PC-9 (cell line): ENCODE measurements around the gene IQSEC3. TPM values are rescaled to one million over a fixed set of nuclear protein-coding genes. Genes with fewer than 3 reads are reported as not detected.

ENCODE experiments used
- BruUV-seq: library from RNA; stranded (reverse); fragments of 400-500 nt; replicated peaks from 2 replicates; lab custom pipeline; 2021; lab: Mats Ljungman, UMichigan
- CTCF ChIA-PET: fragments of 300-600 bp; sonication (Branson Sonifier 250); formaldehyde crosslinking; loops from one replicate; lab custom pipeline; 2022; ENCODE audit warnings: antibody characterized with exemption; lab: Charles Lee
- POLR2A ChIA-PET: fragments of 300-600 bp; sonication (Branson Sonifier 250); formaldehyde crosslinking; loops from one replicate; lab custom pipeline; 2022; ENCODE audit warnings: antibody characterized with exemption; ENCODE audit not compliant: unreplicated experiment; lab: Charles Lee
- DNase-seq, 2 experiments: peaks; one replicate each; pipeline versions ENCODE4 v3.0.0 to v3.0.0-alpha.2; 2015 to 2022; ENCODE audit warnings: mixed read lengths in 1 of 2
- H2AFZ ChIP-seq: fragments of 200-600 bp; sonication (generic); 2 replicates; pipeline ENCODE4 v1.8.1; 2017; ENCODE audit warnings: antibody characterized with exemption
- H3F3A ChIP-seq: fragments of 200-600 bp; sonication (generic); 2 replicates; pipeline ENCODE4 v1.8.1; 2017; ENCODE audit warnings: antibody characterized with exemption, mild to moderate bottlenecking, low read depth; ENCODE audit not compliant: insufficient read depth
- H3K27ac ChIP-seq: fragments of 200-600 bp; sonication (generic); 2 replicates; pipeline ENCODE4 v1.6.1; 2016; ENCODE audit warnings: mixed run types
- H3K27me3 ChIP-seq: fragments of 200-600 bp; sonication (generic); 2 replicates; pipeline ENCODE4 v1.6.1; 2016; ENCODE audit warnings: low read depth, mixed run types; ENCODE audit not compliant: insufficient read depth
- H3K36me3 ChIP-seq: fragments of 200-600 bp; sonication (generic); 2 replicates; pipeline ENCODE4 v1.6.1; 2016; ENCODE audit warnings: low read depth, mixed run types
- H3K4me1 ChIP-seq: fragments of 200-600 bp; sonication (generic); replicated peaks from 2 replicates; pipeline ENCODE4 v1.6.1; 2016; ENCODE audit warnings: mixed run types; ENCODE audit not compliant: insufficient read depth
- H3K4me2 ChIP-seq: fragments of 200-600 bp; sonication (generic); 2 replicates; pipeline ENCODE4 v1.6.1; 2017; ENCODE audit warnings: mixed run types
- H3K4me3 ChIP-seq: fragments of 200-600 bp; sonication (generic); 2 replicates; pipeline ENCODE4 v1.6.1; 2016; ENCODE audit warnings: mixed run types
- H3K79me2 ChIP-seq: fragments of 200-600 bp; sonication (generic); 2 replicates; pipeline ENCODE4 v1.6.1; 2017; ENCODE audit warnings: low read depth, mixed run types
- H3K9me2 ChIP-seq: fragments of 200-600 bp; sonication (generic); 2 replicates; pipeline ENCODE4 v1.8.1; 2017; ENCODE audit warnings: mild to moderate bottlenecking; ENCODE audit not compliant: insufficient read depth
- H3K9me3 ChIP-seq: fragments of 200-600 bp; sonication (generic); 2 replicates; pipeline ENCODE4 v1.8.1; 2016; ENCODE audit warnings: low read depth; ENCODE audit not compliant: insufficient read depth
- H4K20me1 ChIP-seq: fragments of 200-600 bp; sonication (generic); 2 replicates; pipeline ENCODE4 v1.8.1; 2017; ENCODE audit not compliant: insufficient read depth
- CTCF ChIP-seq: fragments of 200-600 bp; sonication (generic); conservative IDR thresholded peaks from 2 replicates; pipeline ENCODE4 v1.6.1; 2017; ENCODE audit warnings: mixed run types, antibody characterized with exemption, mild to moderate bottlenecking, moderate library complexity
- EZH2 ChIP-seq: fragments of 200-600 bp; sonication (generic); IDR thresholded peaks from 2 replicates; pipeline ENCODE4 v1.8.0; 2017; ENCODE audit warnings: antibody characterized with exemption, low read depth
- intact Hi-C: fragments of 100-400 bp; cut with micrococcal nuclease; formaldehyde crosslinking; loops from one replicate; pipeline ENCODE4 v1.10.0; 2022; ENCODE audit not compliant: unreplicated experiment
- total RNA-seq: library from RNA; stranded (reverse); gene quantifications from 2 replicates; pipeline ENCODE4 v1.2.3, GENCODE V29; 2021

IQSEC3 gene
- total RNA-seq, 1 experiment from 2014 or later = not detected

GRCh38 chr12:160858-161257, 94.3 kb downstream of the IQSEC3 start:
- intact Hi-C loops = no loop called here
- no peaks in the 10 kb centered on the region for H3K4me1 ChIP-seq
- peaks cover 56% of the 10 kb centered on the region for H3K27me3 ChIP-seq
- ChIA-PET POLR2A (no interaction called here), CTCF (no interaction called here)
- no TSS peak for BruUV-seq
- DNase-seq = no peak
- H3K27ac ChIP-seq = no peak overlapping the region
- TF ChIP-seq CTCF (no peak), EZH2 (no peak)
- no peak overlapping the region for H3K4me3 ChIP-seq
- H3K36me3 ChIP-seq = no peaks in the 10 kb centered on the region
- H3K4me2 ChIP-seq = no peak overlapping the region
- H4K20me1 ChIP-seq = no peaks in the 10 kb centered on the region; the same call in 1 of the 2 replicates
- no peaks in the 10 kb centered on the region for H3K9me2 ChIP-seq
- H3F3A ChIP-seq = no peaks in the 10 kb centered on the region
- no peak overlapping the region for H2AFZ ChIP-seq
- H3K79me2 ChIP-seq = no peaks in the 10 kb centered on the region
- no peaks in the 10 kb centered on the region for H3K9me3 ChIP-seq

DNA sequence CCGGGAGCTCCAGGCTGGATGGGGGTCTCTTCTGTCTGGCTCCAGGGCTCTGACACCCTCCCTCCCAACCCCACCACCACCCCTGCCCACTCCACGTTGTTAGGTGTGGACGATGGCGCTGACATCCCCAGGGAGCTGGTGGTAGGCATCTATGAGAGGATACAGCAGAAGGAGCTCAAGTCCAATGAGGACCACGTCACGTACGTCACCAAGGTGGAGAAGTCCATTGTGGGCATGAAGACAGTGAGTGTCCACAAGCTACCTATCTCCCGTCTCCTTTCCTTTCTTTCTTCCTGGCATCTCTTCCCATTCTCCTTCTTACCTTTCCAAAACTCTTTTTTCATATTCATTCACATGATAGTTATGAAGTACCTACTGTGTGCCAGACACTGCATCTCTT, 95.3 kb downstream of the IQSEC3 start:
- Histone ChIP-seq H3K9me3 (no peaks in the 10 kb centered on the region), H3K79me2 (no peaks in the 10 kb centered on the region), H3K27me3 (peaks cover 52% of the 10 kb centered on the region), H3K9me2 (no peaks in the 10 kb centered on the region), H3K4me3 (no peak overlapping the region), H2AFZ (no peak overlapping the region), H3F3A (no peaks in the 10 kb centered on the region), H3K36me3 (no peaks in the 10 kb centered on the region), H3K4me1 (no peaks in the 10 kb centered on the region), H4K20me1 (no peaks in the 10 kb centered on the region; the same call in 1 of the 2 replicates), H3K27ac (no peak overlapping the region), H3K4me2 (no peak overlapping the region)
- POLR2A ChIA-PET = no interaction called here
- intact Hi-C loops = no loop called here
- no peak for DNase-seq
- no peak for TF ChIP-seq CTCF
- no peak for TF ChIP-seq EZH2
- no TSS peak for BruUV-seq
- CTCF ChIA-PET = no interaction called here

DNA sequence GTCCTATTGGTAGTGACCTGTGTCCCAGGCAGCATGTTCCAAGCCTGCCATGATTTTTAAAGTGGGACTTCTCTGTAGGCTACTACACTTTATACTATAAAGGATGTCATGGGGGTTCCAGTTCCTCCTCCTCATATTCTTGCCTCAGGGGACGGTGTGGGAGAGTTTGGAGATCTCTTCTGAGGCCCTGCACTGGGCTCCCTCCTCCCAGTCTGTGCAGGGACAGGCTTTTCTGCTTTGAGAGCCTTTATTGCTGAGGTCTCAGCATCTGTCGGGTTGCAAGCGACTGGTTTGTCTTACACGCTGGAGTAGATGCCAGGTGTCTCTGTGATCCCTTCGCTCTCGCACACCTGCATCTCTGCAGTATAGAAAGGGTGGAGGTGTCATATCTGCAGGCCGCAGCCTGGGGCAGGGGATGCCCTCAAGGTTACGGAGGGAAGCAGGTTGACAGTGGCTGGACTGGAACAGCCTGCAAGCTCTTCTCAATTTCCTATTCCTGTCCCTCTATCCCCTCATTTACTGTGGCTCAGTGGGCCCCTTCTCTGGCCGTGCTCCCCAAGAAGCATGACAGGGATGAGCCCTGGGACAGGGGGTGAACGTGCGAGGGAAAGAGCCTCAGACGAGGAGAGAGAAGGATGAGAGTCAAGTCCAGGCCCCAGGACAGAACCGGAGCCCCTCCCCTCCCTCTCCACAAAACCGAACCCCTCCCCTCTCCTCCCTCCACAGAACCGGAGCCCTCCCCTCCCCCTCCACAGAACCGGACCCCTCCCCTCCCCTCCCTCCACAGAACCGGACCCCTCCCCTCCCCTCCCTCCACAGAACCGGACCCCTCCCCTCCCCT, 96.1 kb downstream of the IQSEC3 start:
- no peaks in the 10 kb centered on the region; the same call in 1 of the 2 replicates for H4K20me1 ChIP-seq
- ChIA-PET CTCF (no interaction called here), POLR2A (no interaction called here)
- H3K4me2 ChIP-seq = no peak overlapping the region
- H3K4me3 ChIP-seq = no peak overlapping the region
- TF ChIP-seq CTCF = no peak
- TF ChIP-seq EZH2 = no peak
- no peak overlapping the region for H2AFZ ChIP-seq
- no peaks in the 10 kb centered on the region for H3K79me2 ChIP-seq
- no TSS peak for BruUV-seq
- no peak overlapping the region for H3K27ac ChIP-seq
- no peak for DNase-seq
- no peaks in the 10 kb centered on the region for H3K4me1 ChIP-seq
- H3K9me2 ChIP-seq = no peaks in the 10 kb centered on the region
- intact Hi-C loops = no loop called here
- H3K27me3 ChIP-seq = peaks cover 54% of the 10 kb centered on the region
- H3K36me3 ChIP-seq = no peaks in the 10 kb centered on the region
- H3F3A ChIP-seq = no peaks in the 10 kb centered on the region
- H3K9me3 ChIP-seq = no peaks in the 10 kb centered on the region
